Aorta (tissue), 5 donors: ENCODE results near the gene AMDHD2. TPM values are rescaled to one million over a fixed set of nuclear protein-coding genes. Genes with fewer than 3 reads are reported as not detected.
A peak's percentile ranks its signal among the peaks of the same experiment; 100 is the strongest.

Source experiments
- ATAC-seq: fragments of 200-7000 bp; cut with Tn5 transposase; one replicate; pipeline ENCODE4 v1.9.1; 2022; ENCODE audit warnings: moderate library complexity; ENCODE audit not compliant: low FRiP score
- DNase-seq, 2 donors: peaks; one replicate each; pipeline ENCODE4 v3.0.0-alpha.2; 2020
- H3K27ac ChIP-seq, 2 donors: one replicate each; pipeline ENCODE4 v1.5.1; 2013; ENCODE audit warnings: low read length in 2 of 2, mild to moderate bottlenecking in 2 of 2, moderate library complexity in 2 of 2, control low read depth in 1 of 2, inconsistent platforms in 1 of 2, low read depth in 1 of 2
- H3K27me3 ChIP-seq, 2 donors: one replicate each; pipeline ENCODE4 v1.6.1; 2013; ENCODE audit warnings: control low read depth in 1 of 2, low read length in 1 of 2, mild to moderate bottlenecking in 1 of 2, moderate library complexity in 1 of 2; ENCODE audit not compliant: insufficient read depth in 2 of 2, control insufficient read depth in 1 of 2
- H3K36me3 ChIP-seq, 2 donors: one replicate each; pipeline ENCODE4 v1.6.1; 2013; ENCODE audit warnings: control low read depth in 1 of 2, low read length in 1 of 2, mild to moderate bottlenecking in 1 of 2; ENCODE audit not compliant: insufficient read depth in 2 of 2, control insufficient read depth in 1 of 2
- H3K4me1 ChIP-seq, 2 donors: one replicate each; pipeline ENCODE4 v1.6.1; 2013; ENCODE audit warnings: low read length in 2 of 2, control low read depth in 1 of 2, mild to moderate bottlenecking in 1 of 2, moderate library complexity in 1 of 2; ENCODE audit not compliant: insufficient read depth in 2 of 2, control insufficient read depth in 1 of 2
- H3K4me3 ChIP-seq, 2 donors: one replicate each; pipeline ENCODE4 v1.5.1; 2013; ENCODE audit warnings: low read length in 2 of 2, control low read depth in 1 of 2, mild to moderate bottlenecking in 1 of 2
- H3K9me3 ChIP-seq: one replicate; pipeline ENCODE4 v1.6.1; 2013; ENCODE audit warnings: mild to moderate bottlenecking, low read length; ENCODE audit not compliant: control insufficient read depth
- WGBS, 2 donors: extraction: QIAGEN DNeasy Blood & Tissue Kit; methylation state at CpG; one replicate each; pipeline ENCODE4 v1.1.7; 2013; 5-methylcytosine and 5-hydroxymethylcytosine counted together
- intact Hi-C, 2 donors: fragments of 100-400 bp; cut with DNase I; formaldehyde crosslinking; loops; one replicate each; pipeline versions ENCODE4 v1.14.2 to v1.15.0; 2022
- polyA plus RNA-seq, 2 donors: library from polyadenylated mRNA; stranded (reverse); fragments of 200-250 nt; gene quantifications; one replicate each; pipeline ENCODE4 v1.2.3, GENCODE V29; 2013
- total RNA-seq, 2 donors: library from RNA; stranded (reverse); fragmentation: NEBNext Ultra II Directional; extraction: Animal tissue kit (Norgen Biotek cat#: 25700); gene quantifications; one replicate each; pipeline ENCODE4 v1.2.1, GENCODE V29; 2021
- donor health status: healthy with polysubstance abuse.
- donor health status: Bipolar disorder and iron deficiency.
- donor health status: DM: no; HTN: no; CAD: no.
- donor health status: DM: no; HTN: no; CAD: no.
- donor health status: DM: yes; HTN: yes; CAD: no.

Gene AMDHD2
- total and polyA plus RNA-seq, 4 donors, result 19.5 to 48.6 (median 33.3) TPM

- intact Hi-C loops, result no loop called here
- Histone ChIP-seq H3K27me3 (no peaks in the 10 kb centered on the region), H3K4me3 (no peak overlapping the region), H3K4me1 (no peaks in the 10 kb centered on the region), H3K27ac (no peak overlapping the region), H3K9me3 (no peaks in the 10 kb centered on the region), H3K36me3 (no peaks in the 10 kb centered on the region)
- no peak for DNase-seq
- ATAC-seq, result no peak
- 92 to 94% methylated on average over 24 of the region's 24 CpGs for WGBS, 2 donors
These were observed 7.6 kb downstream of the AMDHD2 start for GRCh38 chr16:2527784-2528100.

GRCh38 chr16:2528161-2529060 lies 8.2 kb downstream of the AMDHD2 start:
- no peaks in the 10 kb centered on the region for H3K27me3 ChIP-seq
- H3K9me3 ChIP-seq, result no peaks in the 10 kb centered on the region
- H3K27ac ChIP-seq, result no peak overlapping the region
- no peak for ATAC-seq
- DNase-seq, result no peak
- no peak overlapping the region for H3K4me3 ChIP-seq
- intact Hi-C loops, result no loop called here
- H3K4me1 ChIP-seq, result no peaks in the 10 kb centered on the region
- 92 to 93% methylated on average over 30 to 36 of the region's 36 CpGs for WGBS, 2 donors
- H3K36me3 ChIP-seq, result no peaks in the 10 kb centered on the region

DNA sequence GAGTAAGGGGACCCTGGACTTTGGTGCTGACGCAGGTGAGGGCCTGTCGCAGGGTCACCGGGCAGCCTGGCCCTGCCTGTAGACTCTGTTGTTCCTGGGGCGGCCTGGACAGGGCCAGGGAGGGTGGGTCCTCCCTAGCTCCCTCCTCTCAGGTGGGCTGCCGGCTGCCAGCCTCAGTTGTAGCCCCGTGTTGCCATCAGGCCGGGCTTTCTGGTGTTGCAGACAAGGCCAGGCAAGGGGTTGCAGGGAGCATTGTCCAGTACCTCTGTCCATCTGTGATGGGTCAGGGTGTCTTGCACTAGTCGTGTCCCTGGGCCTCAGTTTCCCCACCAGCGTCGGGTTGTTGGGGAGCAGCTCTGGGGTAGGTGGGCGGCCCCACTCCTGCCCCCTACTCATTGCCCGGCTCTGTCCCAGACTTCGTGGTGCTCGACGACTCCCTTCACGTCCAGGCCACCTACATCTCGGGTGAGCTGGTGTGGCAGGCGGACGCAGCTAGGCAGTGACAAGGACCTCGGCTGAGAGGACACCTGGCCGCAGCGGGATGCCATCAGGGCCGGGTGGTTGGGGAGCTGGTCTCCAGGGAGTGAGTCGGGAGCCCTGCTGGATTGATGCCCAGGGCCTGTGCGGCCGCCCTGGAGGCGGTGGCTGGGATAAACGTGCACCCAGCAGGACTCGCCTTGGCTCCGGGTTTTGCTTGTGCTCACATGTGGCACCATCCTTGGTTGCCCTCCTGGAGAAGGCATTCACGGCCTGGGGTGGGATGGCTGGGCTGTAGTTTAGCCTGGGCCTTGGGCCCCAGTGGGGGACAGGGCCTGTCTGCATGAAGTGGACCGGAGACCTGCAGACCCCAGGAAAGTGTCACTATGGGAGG lies 9.1 kb downstream of the AMDHD2 start:
- no peak for ATAC-seq
- intact Hi-C loops, result no loop called here
- H3K9me3 ChIP-seq, result no peaks in the 10 kb centered on the region
- H3K4me1 ChIP-seq, result no peaks in the 10 kb centered on the region
- 88% methylated on average over 32 of the region's 32 CpGs for WGBS, 2 donors
- no peak overlapping the region for H3K4me3 ChIP-seq
- DNase-seq, result peak in 1 of 2 donors; percentile 53
- no peaks in the 10 kb centered on the region for H3K36me3 ChIP-seq
- no peaks in the 10 kb centered on the region for H3K27me3 ChIP-seq
- no peak overlapping the region for H3K27ac ChIP-seq

DNA sequence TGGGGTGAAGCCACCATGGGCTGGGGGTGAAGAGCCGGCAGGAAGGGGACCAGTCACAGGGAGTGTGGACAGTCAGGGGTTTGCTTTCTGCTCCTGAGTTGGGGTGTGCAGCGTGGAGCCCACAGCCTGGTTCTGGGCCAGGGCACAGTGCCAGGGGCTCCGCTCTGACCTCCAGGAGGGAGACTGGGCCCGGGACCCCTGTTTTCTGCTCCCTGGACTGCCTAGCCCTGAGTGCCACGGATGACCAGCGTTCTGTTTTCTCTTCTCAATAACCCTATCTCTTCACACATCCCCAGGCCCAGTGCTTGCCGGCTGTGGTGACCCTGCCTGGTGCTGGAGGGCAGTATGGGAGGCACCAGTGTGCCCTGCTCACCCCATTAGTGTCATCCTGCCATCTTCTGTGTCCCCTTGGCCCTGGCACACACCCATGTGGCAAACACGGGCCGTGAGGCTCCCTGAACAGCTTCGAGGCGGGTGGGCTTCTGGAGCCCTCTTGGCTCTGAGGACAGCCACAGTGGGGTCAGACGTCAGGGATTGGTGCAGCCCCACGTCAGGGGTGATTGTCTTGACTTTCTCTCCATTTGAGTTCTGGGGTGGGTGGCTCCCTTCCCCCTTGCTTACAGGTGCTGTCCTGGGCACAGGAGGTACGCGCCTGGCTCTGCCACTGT lies 9.9 kb downstream of the AMDHD2 start:
- H3K27me3 ChIP-seq, result no peaks in the 10 kb centered on the region
- ATAC-seq, result no peak
- no peak overlapping the region for H3K4me3 ChIP-seq
- intact Hi-C loops, result loop anchor here in 1 of 2 donors (10.0 kb wide), 2 partner anchors 65 to 145 kb away; no protein-coding TSS in a partner anchor
- H3K4me1 ChIP-seq, result no peaks in the 10 kb centered on the region
- H3K27ac ChIP-seq, result no peak overlapping the region
- WGBS, 2 donors, result 85 to 88% methylated on average over 14 to 15 of the region's 15 CpGs
- H3K36me3 ChIP-seq, result no peaks in the 10 kb centered on the region
- H3K9me3 ChIP-seq, result no peaks in the 10 kb centered on the region
- peak in 1 of 2 donors; percentile 55 for DNase-seq

- Histone ChIP-seq H3K4me3 (no peak overlapping the region), H3K4me1 (no peaks in the 10 kb centered on the region), H3K36me3 (no peaks in the 10 kb centered on the region), H3K9me3 (no peaks in the 10 kb centered on the region), H3K27ac (peak overlapping the region in 1 of 2 donors; percentile 48), H3K27me3 (no peaks in the 10 kb centered on the region)
- intact Hi-C loops, result loop anchor here in 1 of 2 donors (10.0 kb wide), 2 partner anchors 64 to 144 kb away; no protein-coding TSS in a partner anchor
- DNase-seq, result peak in 1 of 2 donors; percentile 52
- ATAC-seq, result no peak
- WGBS, 2 donors, result 81 to 84% methylated on average over 14 of the region's 14 CpGs
These were observed 10.6 kb downstream of the AMDHD2 start for GRCh38 chr16:2530629-2531318.

- ATAC-seq (peak; percentile 4), DNase-seq (no peak)
- peak within 1 kb of the TSS; percentile 33 to 67 for H3K4me3 ChIP-seq
- no peaks in the 10 kb centered on the region for H3K27me3 ChIP-seq
- no peaks in the 10 kb centered on the region for H3K9me3 ChIP-seq
- WGBS, 2 donors, result 9 to 11% methylated on average over 9 to 11 of the region's 11 CpGs
- no peaks in the 10 kb centered on the region for H3K36me3 ChIP-seq
- H3K27ac ChIP-seq, result peak within 1 kb of the TSS; percentile 20 to 92
- intact Hi-C loops, result loop anchor here in 1 of 2 donors (10.0 kb wide), 2 partner anchors 63 to 143 kb away; no protein-coding TSS in a partner anchor
- H3K4me1 ChIP-seq, result no peaks in the 10 kb centered on the region
These were observed 11.2 kb downstream of the AMDHD2 start, which contains the start of gene CEMP1 for GRCh38 chr16:2531371-2531695. TSS of gene CEMP1 (minus strand) at chr16:2531408. CDS start at chr16:2531073, 335 bp downstream.

DNA sequence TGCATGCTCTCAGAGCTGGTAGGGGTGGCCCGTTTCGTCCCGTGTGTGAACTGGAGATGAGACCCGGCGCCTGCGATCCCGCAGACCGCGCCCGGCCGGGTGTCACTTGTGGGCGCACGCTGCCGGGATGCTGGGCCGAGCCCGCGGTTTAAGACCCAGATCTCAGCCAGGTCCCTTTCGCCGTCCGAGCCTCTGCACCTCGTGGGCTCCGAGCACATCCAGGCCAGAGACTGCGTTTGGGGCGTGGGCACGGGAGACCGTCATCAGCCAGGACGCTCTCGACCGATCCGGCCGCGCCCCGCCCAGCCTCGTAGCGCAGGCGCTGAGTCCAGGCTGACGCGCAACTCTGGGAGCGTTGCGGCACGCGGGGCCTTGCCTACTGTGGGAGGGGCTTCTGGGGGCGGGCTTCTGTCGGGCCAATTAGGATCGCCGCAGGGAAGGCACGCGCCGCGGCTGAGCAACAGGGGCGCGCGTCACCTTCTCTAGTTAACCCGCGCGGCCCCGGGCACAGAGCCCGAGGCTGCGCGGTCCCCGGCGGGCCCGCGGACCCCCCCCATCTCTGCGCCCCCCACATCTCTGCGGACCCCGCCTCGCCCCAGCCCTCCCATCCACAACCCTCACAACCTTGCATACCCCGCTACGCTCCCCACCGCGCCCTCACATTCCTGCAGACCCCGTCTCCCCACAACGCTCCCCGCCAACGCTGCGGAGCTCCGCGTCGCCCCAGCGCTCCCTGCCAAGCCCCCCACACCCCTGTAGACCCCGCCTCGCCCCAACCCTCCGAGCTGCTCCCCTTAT lies 11.7 kb downstream of the AMDHD2 start:
- Histone ChIP-seq H3K27ac (peak overlapping the region; percentile 20 to 92), H3K9me3 (no peaks in the 10 kb centered on the region), H3K4me3 (peak overlapping the region; percentile 33 to 67), H3K36me3 (no peaks in the 10 kb centered on the region), H3K27me3 (no peaks in the 10 kb centered on the region), H3K4me1 (no peaks in the 10 kb centered on the region)
- WGBS, 2 donors, result 1% methylated on average over 65 to 84 of the region's 84 CpGs
- peak; percentile 100 for DNase-seq
- peak; percentile 96 for ATAC-seq
- intact Hi-C loops, result loop anchor here in 1 of 2 donors (10.0 kb wide), 2 partner anchors 63 to 143 kb away; no protein-coding TSS in a partner anchor
